ENCODE measurements around the gene PDE6B. TPM values are rescaled to one million over a fixed set of nuclear protein-coding genes. Genes with fewer than 3 reads are reported as not detected.
"Not testable (repeated sequence)": the region's sequence is repeated elsewhere in the genome, so short reads cannot be mapped to it uniquely, and the experiment has no call there.

The PDE6B gene
- total RNA-seq, 1 donor from 2014 or later, result 12.2 TPM

DNA sequence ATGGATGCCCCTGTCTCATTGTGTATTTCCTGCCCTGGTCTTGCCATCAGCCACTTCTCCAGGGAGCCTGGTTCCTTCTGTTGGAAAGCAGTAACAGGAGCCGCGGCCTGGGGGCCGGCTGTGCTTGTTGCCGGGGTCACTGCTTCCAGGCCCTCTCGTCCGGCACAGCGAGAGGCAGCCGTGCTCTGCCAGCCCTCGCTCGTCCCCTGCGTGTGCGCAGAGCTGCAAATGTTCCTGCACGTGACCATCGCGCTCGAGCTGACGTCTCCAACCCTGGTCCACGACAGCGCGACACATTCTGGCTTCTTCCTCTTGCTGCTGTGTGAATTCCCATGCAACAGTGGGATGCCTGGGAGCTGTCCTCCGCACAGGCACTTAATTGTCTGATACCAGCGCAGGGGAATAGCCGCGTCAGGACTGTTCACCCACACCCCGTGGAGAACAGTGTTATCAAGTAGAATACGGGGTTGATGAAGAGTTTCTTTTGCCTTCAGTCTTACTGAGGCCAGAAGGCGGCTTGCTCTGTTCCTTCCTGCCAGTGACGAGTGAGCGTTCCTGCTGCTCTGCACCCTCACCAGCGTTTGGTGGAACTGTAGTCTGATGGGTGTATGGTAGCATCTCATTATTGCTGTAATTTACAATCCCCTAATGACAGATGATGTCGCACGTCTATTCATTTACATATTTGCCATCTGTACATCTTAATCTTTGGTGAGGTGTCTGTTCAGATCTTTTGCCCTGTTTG lies 12.3 kb downstream of the PDE6B start:
- Mint-ChIP-seq H3K9me3 (peaks cover 4% of the 10 kb centered on the region), H3K4me1 (ENCODE audit: unreplicated experiment) (no peaks in the 10 kb centered on the region), H3K27ac (no peak overlapping the region), H3K4me3 (no peak overlapping the region), H3K27me3 (peaks cover 9% of the 10 kb centered on the region), H3K36me3 (no peaks in the 10 kb centered on the region)
- DNase-seq (ENCODE audit: extremely low spot score, unreplicated experiment), result no peak
- TF ChIP-seq, protein P1, sequence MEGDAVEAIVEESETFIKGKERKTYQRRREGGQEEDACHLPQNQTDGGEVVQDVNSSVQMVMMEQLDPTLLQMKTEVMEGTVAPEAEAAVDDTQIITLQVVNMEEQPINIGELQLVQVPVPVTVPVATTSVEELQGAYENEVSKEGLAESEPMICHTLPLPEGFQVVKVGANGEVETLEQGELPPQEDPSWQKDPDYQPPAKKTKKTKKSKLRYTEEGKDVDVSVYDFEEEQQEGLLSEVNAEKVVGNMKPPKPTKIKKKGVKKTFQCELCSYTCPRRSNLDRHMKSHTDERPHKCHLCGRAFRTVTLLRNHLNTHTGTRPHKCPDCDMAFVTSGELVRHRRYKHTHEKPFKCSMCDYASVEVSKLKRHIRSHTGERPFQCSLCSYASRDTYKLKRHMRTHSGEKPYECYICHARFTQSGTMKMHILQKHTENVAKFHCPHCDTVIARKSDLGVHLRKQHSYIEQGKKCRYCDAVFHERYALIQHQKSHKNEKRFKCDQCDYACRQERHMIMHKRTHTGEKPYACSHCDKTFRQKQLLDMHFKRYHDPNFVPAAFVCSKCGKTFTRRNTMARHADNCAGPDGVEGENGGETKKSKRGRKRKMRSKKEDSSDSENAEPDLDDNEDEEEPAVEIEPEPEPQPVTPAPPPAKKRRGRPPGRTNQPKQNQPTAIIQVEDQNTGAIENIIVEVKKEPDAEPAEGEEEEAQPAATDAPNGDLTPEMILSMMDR (conservative IDR thresholded peaks at IDR 0.05), result no peak

DNA sequence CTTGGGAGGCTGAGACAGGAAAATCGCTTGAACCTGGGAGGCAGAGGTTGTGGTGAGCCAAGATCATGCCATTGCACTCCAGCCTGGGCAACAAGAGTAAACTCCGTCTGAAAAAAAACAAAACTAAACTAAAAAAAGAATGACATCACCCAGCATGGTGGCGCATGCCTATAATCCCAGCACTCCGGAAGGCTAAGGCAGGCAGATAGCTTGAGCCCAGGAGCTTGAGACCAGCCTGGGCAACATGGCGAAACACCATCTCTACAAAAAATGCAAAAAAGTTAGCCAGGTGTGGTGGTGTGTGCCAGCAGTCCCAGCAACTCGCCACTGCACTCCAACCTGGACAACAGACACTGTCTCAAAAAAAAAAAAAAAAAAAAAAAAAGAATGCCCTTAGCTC lies 17.0 kb downstream of the PDE6B start:
- H3K27me3 Mint-ChIP-seq; H3K27ac Mint-ChIP-seq; H3K4me1 Mint-ChIP-seq (ENCODE audit: unreplicated experiment); H3K4me3 Mint-ChIP-seq; H3K36me3 Mint-ChIP-seq; H3K9me3 Mint-ChIP-seq; DNase-seq (ENCODE audit: extremely low spot score, unreplicated experiment): not testable (repeated sequence)

DNA sequence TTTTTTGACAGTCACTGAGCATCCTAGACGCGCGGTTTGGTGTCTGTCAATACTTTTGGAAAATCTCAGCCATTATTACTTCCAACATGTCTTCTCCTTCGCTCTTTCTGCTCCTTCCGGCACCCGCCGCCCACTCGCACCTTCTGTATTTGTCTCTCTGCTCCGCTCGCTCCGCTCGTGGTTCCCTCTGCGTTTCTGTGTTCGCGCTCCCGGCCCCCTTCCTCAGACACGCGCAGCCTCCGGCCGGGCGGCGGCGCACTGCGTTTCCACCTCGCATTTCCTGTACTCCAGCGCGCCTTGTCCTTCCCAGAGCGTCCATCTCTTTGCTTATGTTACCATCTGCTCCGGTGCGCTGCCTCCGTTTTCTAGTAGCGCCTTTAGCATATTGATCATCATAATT lies 21.1 kb downstream of the PDE6B start:
- TF ChIP-seq, protein P1 (conservative IDR thresholded peaks at IDR 0.05), result no peak
- H3K9me3 Mint-ChIP-seq, result no peaks in the 10 kb centered on the region
- no peak overlapping the region for H3K4me3 Mint-ChIP-seq
- peaks cover 6% of the 10 kb centered on the region for H3K4me1 Mint-ChIP-seq (ENCODE audit: unreplicated experiment)
- H3K36me3 Mint-ChIP-seq, result no peaks in the 10 kb centered on the region
- no peak for DNase-seq (ENCODE audit: extremely low spot score, unreplicated experiment)
- peaks cover 3% of the 10 kb centered on the region for H3K27me3 Mint-ChIP-seq
- H3K27ac Mint-ChIP-seq, result no peak overlapping the region

DNA sequence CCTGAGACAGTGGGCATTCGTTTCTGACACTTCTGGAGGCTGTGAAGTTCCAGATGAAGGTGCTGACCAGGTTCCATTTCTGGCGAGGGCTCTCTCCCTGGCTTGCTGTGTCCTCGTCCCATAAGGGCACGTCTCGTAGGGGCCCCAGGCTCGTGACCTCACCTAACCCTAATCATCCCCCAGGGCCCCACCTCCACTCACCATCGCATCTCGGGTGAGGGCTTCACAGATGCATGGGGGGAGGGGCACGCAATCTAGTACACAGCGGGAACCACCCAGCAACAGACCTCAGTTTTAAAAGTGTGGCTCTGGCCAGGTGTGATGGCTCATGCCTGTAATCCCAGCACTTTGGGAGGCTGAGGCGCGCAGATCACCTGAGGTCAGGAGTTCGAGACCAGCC lies 22.1 kb downstream of the PDE6B start:
- TF ChIP-seq, protein P1 (conservative IDR thresholded peaks at IDR 0.05), result no peak
- peaks cover 6% of the 10 kb centered on the region for H3K4me1 Mint-ChIP-seq (ENCODE audit: unreplicated experiment)
- H3K27ac Mint-ChIP-seq, result no peak overlapping the region
- no peak overlapping the region for H3K4me3 Mint-ChIP-seq
- no peak for DNase-seq (ENCODE audit: extremely low spot score, unreplicated experiment)
- H3K27me3 Mint-ChIP-seq, result peaks cover 3% of the 10 kb centered on the region
- H3K9me3 Mint-ChIP-seq, result no peaks in the 10 kb centered on the region
- no peaks in the 10 kb centered on the region for H3K36me3 Mint-ChIP-seq

DNA sequence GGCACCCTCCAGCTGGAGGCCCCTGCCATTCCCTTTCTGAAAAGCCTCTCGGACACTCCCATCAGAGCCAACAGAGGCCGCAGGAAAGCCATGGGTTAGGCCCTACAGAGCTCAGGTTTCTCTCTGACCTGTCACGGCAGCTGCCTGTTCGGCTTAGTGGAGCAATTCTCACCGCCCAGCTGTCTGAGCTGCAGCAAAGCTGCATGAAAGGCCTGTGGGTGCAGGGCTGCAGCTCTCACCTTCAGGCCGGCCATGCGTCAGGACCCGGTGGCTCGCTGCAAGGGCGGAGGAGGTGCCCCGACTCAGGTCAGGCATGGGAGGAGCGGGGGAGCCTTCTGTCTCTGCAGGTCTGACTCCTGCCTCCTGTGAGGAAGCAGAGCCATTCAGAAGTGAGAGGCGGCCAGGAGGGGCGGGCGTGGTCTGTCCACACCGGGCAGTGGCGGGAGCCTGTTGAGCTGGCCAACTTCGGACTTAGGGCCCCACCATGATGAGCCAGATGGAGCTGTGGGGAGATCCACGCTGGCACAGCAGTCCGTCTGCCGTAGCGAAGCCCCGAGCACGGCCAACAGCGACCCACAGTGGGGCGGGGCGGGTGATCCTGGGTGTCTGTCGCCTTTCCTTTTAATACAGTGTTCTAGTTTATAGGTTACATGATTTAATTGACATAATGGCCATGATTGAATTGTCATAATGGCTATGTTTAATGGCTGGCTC lies 23.4 kb downstream of the PDE6B start:
- Mint-ChIP-seq H3K9me3 (no peaks in the 10 kb centered on the region), H3K4me3 (no peak overlapping the region), H3K27me3 (no peaks in the 10 kb centered on the region), H3K27ac (no peak overlapping the region), H3K4me1 (ENCODE audit: unreplicated experiment) (peaks cover 6% of the 10 kb centered on the region), H3K36me3 (no peaks in the 10 kb centered on the region)
- TF ChIP-seq, protein P1 (conservative IDR thresholded peaks at IDR 0.05), result no peak
- DNase-seq (ENCODE audit: extremely low spot score, unreplicated experiment), result no peak

DNA sequence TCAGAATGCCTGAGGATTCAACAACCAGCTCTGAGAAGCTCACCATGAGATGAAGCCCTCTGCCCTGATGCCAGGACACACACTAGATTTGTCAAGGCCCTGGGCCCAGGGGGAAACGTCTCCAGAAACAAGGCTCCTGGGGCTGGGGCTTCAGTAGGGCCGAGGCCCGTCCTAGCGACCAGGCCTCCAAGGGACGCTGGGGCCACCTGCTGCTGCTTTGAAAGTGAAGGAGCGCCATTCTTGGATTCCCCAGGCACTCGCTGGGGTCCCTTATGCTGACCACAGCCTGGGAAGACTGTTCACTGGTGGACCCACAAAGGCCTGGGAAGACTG lies 23.9 kb downstream of the PDE6B start:
- TF ChIP-seq, protein P1 (conservative IDR thresholded peaks at IDR 0.05), result no peak
- Mint-ChIP-seq H3K27me3 (no peaks in the 10 kb centered on the region), H3K4me1 (ENCODE audit: unreplicated experiment) (peaks cover 6% of the 10 kb centered on the region), H3K4me3 (no peak overlapping the region), H3K36me3 (no peaks in the 10 kb centered on the region), H3K9me3 (no peaks in the 10 kb centered on the region), H3K27ac (no peak overlapping the region)
- DNase-seq (ENCODE audit: extremely low spot score, unreplicated experiment), result no peak

Measured in type B pancreatic cell (in vitro differentiated cells).